Pancreas (tissue), 10 donors: ENCODE measurements around the gene KIF21B. TPM values are rescaled to one million over a fixed set of nuclear protein-coding genes. Genes with fewer than 3 reads are reported as not detected.
A peak's percentile ranks its signal among the peaks of the same experiment; 100 is the strongest.

Source experiments
- ATAC-seq, 4 donors: fragments of 200-7000 bp; cut with Tn5 transposase; one replicate each; pipeline versions ENCODE4 v1.8.0 to v1.9.1; 2020; ENCODE audit warnings: mild to moderate bottlenecking in 4 of 4, moderate library complexity in 4 of 4
- DNase-seq, 6 donors: peaks; one replicate each; pipeline ENCODE4 v3.0.0-alpha.2; 2020
- FAIRE-seq: peaks from 2 replicates; lab custom pipeline; 2012; peaks lifted over from hg19 to GRCh38; lab: Jason Lieb, UNC
- H3K27ac ChIP-seq, 4 donors: fragments of 200-600 bp; sonication (generic); 1 replicate in 3 of 4; 2 replicates in 1 of 4; pipeline versions ENCODE4 v1.5.0 to v1.8.0; 2020
- H3K27me3 ChIP-seq, 4 donors: fragments of 200-600 bp; one replicate each; pipeline ENCODE4 v1.8.0; 2021
- H3K36me3 ChIP-seq, 3 donors: fragments of 200-600 bp; sonication (generic) in 1 of 3; one replicate each; pipeline versions ENCODE4 v1.5.0 to v1.8.0; 2020 to 2021
- H3K4me1 ChIP-seq, 3 donors: fragments of 200-600 bp; one replicate each; pipeline ENCODE4 v1.8.0; 2021
- H3K4me3 ChIP-seq, 4 donors: fragments of 200-600 bp; sonication (generic) in 2 of 4; one replicate each; pipeline versions ENCODE4 v1.5.0 to v1.8.0; 2020 to 2021
- H3K9me3 ChIP-seq, 4 donors: fragments of 200-600 bp; one replicate each; pipeline ENCODE4 v1.8.0; 2021
- CTCF ChIP-seq, 4 donors: fragments of 200-600 bp; sonication (generic) in 3 of 4; IDR thresholded peaks; one replicate each; pipeline versions ENCODE4 v1.5.0 to v1.8.0; 2021; ENCODE audit warnings: antibody characterized with exemption in 4 of 4
- WGBS, 2 donors: extraction: QIAGEN DNeasy Blood & Tissue Kit; methylation state at CpG; one replicate each; pipeline ENCODE4 v1.1.7; 2013; 5-methylcytosine and 5-hydroxymethylcytosine counted together
- intact Hi-C, 3 donors: fragments of 100-400 bp; cut with DNase I; formaldehyde crosslinking; loops; one replicate each; pipeline versions ENCODE4 v1.11.1 to v1.14.2; 2022
- polyA plus RNA-seq, 2 donors: library from polyadenylated mRNA; stranded (reverse); fragments of 200-250 nt; gene quantifications; one replicate each; pipeline ENCODE4 v1.2.3, GENCODE V29; 2013
- total RNA-seq, 6 donors: library from RNA; stranded (reverse); fragmentation: NEBNext Ultra II Directional in 4 of 6; extraction: Animal tissue kit (Norgen Biotek cat#: 25700) in 4 of 6; gene quantifications; one replicate each; pipeline versions ENCODE4 v1.2.1 to v1.2.4, GENCODE V29; 2021 to 2023
- donor health status: healthy with polysubstance abuse.
- donor health status: DM: no; HTN: no; CAD: no; lungs with moderate emphysema.
- donor health status: DM: no; HTN: no; CAD: no.
- donor health status: control.
- donor health status: control.
- donor health status: Bipolar disorder and iron deficiency.
- donor health status: DM: yes; HTN: yes; CAD: no.
- donor health status: DM: no; HTN: no; CAD: no.
- donor health status: DM: no; HTN: no; CAD: no.
- donor health status: DM: yes; HTN: yes; CAD: no.

Gene KIF21B
- total and polyA plus RNA-seq, 8 donors, result 0.51 to 2.5 (median 0.93) TPM

GRCh38 chr1:201038186-201038876 lies 14.8 kb upstream of the KIF21B start:
- no peak for TF ChIP-seq CTCF (IDR thresholded peaks at IDR 0.05)
- 82 to 85% methylated on average over 10 of the region's 10 CpGs for WGBS, 2 donors
- ATAC-seq (no peak), DNase-seq (no peak), FAIRE-seq (no peak)
- Histone ChIP-seq H3K27ac (no peak overlapping the region), H3K4me3 (no peak overlapping the region), H3K4me1 (no peaks in the 10 kb centered on the region), H3K36me3 (no peaks in the 10 kb centered on the region), H3K27me3 (peaks cover 0 to 5% (median 0%) of the 10 kb centered on the region in 4 donors), H3K9me3 (no peaks in the 10 kb centered on the region)
- intact Hi-C loops, result no loop called here

GRCh38 chr1:201036188-201036842 lies 12.8 kb upstream of the KIF21B start:
- H3K4me1 ChIP-seq, result no peaks in the 10 kb centered on the region
- intact Hi-C loops, result no loop called here

GRCh38 chr1:201034671-201035070 lies 11.2 kb upstream of the KIF21B start:
- intact Hi-C loops, result no loop called here
- DNase-seq (no peak), ATAC-seq (no peak), FAIRE-seq (no peak)
- H3K36me3 ChIP-seq, result no peaks in the 10 kb centered on the region
- WGBS, 2 donors, result 74 to 88% methylated on average over 4 of the region's 4 CpGs
- no peaks in the 10 kb centered on the region for H3K9me3 ChIP-seq
- no peak for TF ChIP-seq CTCF (IDR thresholded peaks at IDR 0.05)
- no peaks in the 10 kb centered on the region for H3K4me1 ChIP-seq
- H3K4me3 ChIP-seq, result no peak overlapping the region
- H3K27me3 ChIP-seq, result peaks cover 0 to 5% (median 0%) of the 10 kb centered on the region in 4 donors
- H3K27ac ChIP-seq, result no peak overlapping the region

More at GRCh38 chr1:201036188-201036842, 12.8 kb upstream of the KIF21B start:
- H3K36me3 ChIP-seq, result no peaks in the 10 kb centered on the region
- no peak for ATAC-seq
- peaks cover 0 to 5% (median 0%) of the 10 kb centered on the region in 4 donors for H3K27me3 ChIP-seq
- no peak for TF ChIP-seq CTCF (IDR thresholded peaks at IDR 0.05)
- no peak for DNase-seq
- no peaks in the 10 kb centered on the region for H3K9me3 ChIP-seq
- H3K27ac ChIP-seq, result no peak overlapping the region
- no peak overlapping the region for H3K4me3 ChIP-seq
- FAIRE-seq, result no peak
- WGBS, 2 donors, result 57 to 60% methylated on average over 12 of the region's 12 CpGs

GRCh38 chr1:201032408-201032807 lies 8.9 kb upstream of the KIF21B start:
- Histone ChIP-seq H3K4me1 (no peaks in the 10 kb centered on the region), H3K9me3 (no peaks in the 10 kb centered on the region), H3K36me3 (no peaks in the 10 kb centered on the region), H3K27me3 (peaks cover 0 to 5% (median 0%) of the 10 kb centered on the region in 4 donors), H3K4me3 (no peak overlapping the region), H3K27ac (no peak overlapping the region)
- no peak for FAIRE-seq
- 88 to 92% methylated on average over 1 of the region's 1 CpG for WGBS, 2 donors
- no peak for ATAC-seq
- DNase-seq, result no peak
- intact Hi-C loops, result no loop called here
- TF ChIP-seq CTCF (IDR thresholded peaks at IDR 0.05), result no peak

- Histone ChIP-seq H3K4me1 (no peaks in the 10 kb centered on the region), H3K27ac (peak overlapping the region in 1 of 4 donors; percentile 3), H3K9me3 (no peaks in the 10 kb centered on the region), H3K36me3 (no peaks in the 10 kb centered on the region), H3K27me3 (no peaks in the 10 kb centered on the region), H3K4me3 (no peak overlapping the region)
- FAIRE-seq (no peak), DNase-seq (no peak), ATAC-seq (peak; percentile 26 to 44 (median 36))
- intact Hi-C loops, result no loop called here
- no peak for TF ChIP-seq CTCF (IDR thresholded peaks at IDR 0.05)
- WGBS, 2 donors, result 66 to 67% methylated on average over 7 of the region's 7 CpGs
These were observed 5.0 kb upstream of the KIF21B start for GRCh38 chr1:201028461-201028889.
